PC-9 (cell line): Measurements from ENCODE around the gene PSME1. TPM values are rescaled to one million over a fixed set of nuclear protein-coding genes. Genes with fewer than 3 reads are reported as not detected.

Source experiments
- BruUV-seq: library from RNA; stranded (reverse); fragments of 400-500 nt; replicated peaks from 2 replicates; lab custom pipeline; 2021; lab: Mats Ljungman, UMichigan
- CTCF ChIA-PET: fragments of 300-600 bp; sonication (Branson Sonifier 250); formaldehyde crosslinking; loops from one replicate; lab custom pipeline; 2022; ENCODE audit warnings: antibody characterized with exemption; lab: Charles Lee
- POLR2A ChIA-PET: fragments of 300-600 bp; sonication (Branson Sonifier 250); formaldehyde crosslinking; loops from one replicate; lab custom pipeline; 2022; ENCODE audit warnings: antibody characterized with exemption; ENCODE audit not compliant: unreplicated experiment; lab: Charles Lee
- DNase-seq, 2 experiments: peaks; one replicate each; pipeline versions ENCODE4 v3.0.0 to v3.0.0-alpha.2; 2015 to 2022; ENCODE audit warnings: mixed read lengths in 1 of 2
- H2AFZ ChIP-seq: fragments of 200-600 bp; sonication (generic); 2 replicates; pipeline ENCODE4 v1.8.1; 2017; ENCODE audit warnings: antibody characterized with exemption
- H3F3A ChIP-seq: fragments of 200-600 bp; sonication (generic); 2 replicates; pipeline ENCODE4 v1.8.1; 2017; ENCODE audit warnings: antibody characterized with exemption, mild to moderate bottlenecking, low read depth; ENCODE audit not compliant: insufficient read depth
- H3K27ac ChIP-seq: fragments of 200-600 bp; sonication (generic); 2 replicates; pipeline ENCODE4 v1.6.1; 2016; ENCODE audit warnings: mixed run types
- H3K27me3 ChIP-seq: fragments of 200-600 bp; sonication (generic); 2 replicates; pipeline ENCODE4 v1.6.1; 2016; ENCODE audit warnings: low read depth, mixed run types; ENCODE audit not compliant: insufficient read depth
- H3K36me3 ChIP-seq: fragments of 200-600 bp; sonication (generic); 2 replicates; pipeline ENCODE4 v1.6.1; 2016; ENCODE audit warnings: low read depth, mixed run types
- H3K4me1 ChIP-seq: fragments of 200-600 bp; sonication (generic); replicated peaks from 2 replicates; pipeline ENCODE4 v1.6.1; 2016; ENCODE audit warnings: mixed run types; ENCODE audit not compliant: insufficient read depth
- H3K4me2 ChIP-seq: fragments of 200-600 bp; sonication (generic); 2 replicates; pipeline ENCODE4 v1.6.1; 2017; ENCODE audit warnings: mixed run types
- H3K4me3 ChIP-seq: fragments of 200-600 bp; sonication (generic); 2 replicates; pipeline ENCODE4 v1.6.1; 2016; ENCODE audit warnings: mixed run types
- H3K79me2 ChIP-seq: fragments of 200-600 bp; sonication (generic); 2 replicates; pipeline ENCODE4 v1.6.1; 2017; ENCODE audit warnings: low read depth, mixed run types
- H3K9me2 ChIP-seq: fragments of 200-600 bp; sonication (generic); 2 replicates; pipeline ENCODE4 v1.8.1; 2017; ENCODE audit warnings: mild to moderate bottlenecking; ENCODE audit not compliant: insufficient read depth
- H3K9me3 ChIP-seq: fragments of 200-600 bp; sonication (generic); 2 replicates; pipeline ENCODE4 v1.8.1; 2016; ENCODE audit warnings: low read depth; ENCODE audit not compliant: insufficient read depth
- H4K20me1 ChIP-seq: fragments of 200-600 bp; sonication (generic); 2 replicates; pipeline ENCODE4 v1.8.1; 2017; ENCODE audit not compliant: insufficient read depth
- EZH2 ChIP-seq: fragments of 200-600 bp; sonication (generic); IDR thresholded peaks from 2 replicates; pipeline ENCODE4 v1.8.0; 2017; ENCODE audit warnings: antibody characterized with exemption, low read depth
- intact Hi-C: fragments of 100-400 bp; cut with micrococcal nuclease; formaldehyde crosslinking; loops from one replicate; pipeline ENCODE4 v1.10.0; 2022; ENCODE audit not compliant: unreplicated experiment
- total RNA-seq: library from RNA; stranded (reverse); gene quantifications from 2 replicates; pipeline ENCODE4 v1.2.3, GENCODE V29; 2021
- TF ChIP-seq, protein P1 (sequence below): fragments of 200-600 bp; sonication (generic); conservative IDR thresholded peaks from 2 replicates; pipeline ENCODE4 v1.6.1; 2017; ENCODE audit warnings: mixed run types, antibody characterized with exemption, mild to moderate bottlenecking, moderate library complexity

PSME1 gene
- total RNA-seq, 1 experiment from 2014 or later = 174 TPM

DNA sequence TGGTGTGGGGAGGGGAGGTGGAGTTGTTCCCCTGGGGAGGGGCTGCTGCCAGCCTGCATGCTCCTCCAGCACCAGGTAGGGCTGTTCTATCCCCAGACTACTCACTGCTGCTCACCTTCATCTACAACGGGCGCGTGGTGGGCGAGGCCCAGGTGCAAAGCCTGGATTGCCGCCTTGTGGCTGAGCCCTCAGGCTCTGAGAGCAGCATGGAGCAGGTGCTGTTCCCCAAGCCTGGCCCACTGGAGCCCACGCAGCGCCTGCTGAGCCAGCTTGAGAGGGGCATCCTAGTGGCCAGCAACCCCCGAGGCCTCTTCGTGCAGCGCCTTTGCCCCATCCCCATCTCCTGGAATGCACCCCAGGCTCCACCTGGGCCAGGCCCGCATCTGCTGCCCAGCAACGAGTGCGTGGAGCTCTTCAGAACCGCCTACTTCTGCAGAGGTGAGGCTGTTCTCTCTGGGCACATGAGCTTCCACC is 28.6 kb downstream of the PSME1 start:
- Histone ChIP-seq H3K4me3 (no peak overlapping the region), H3K9me2 (no peaks in the 10 kb centered on the region), H3K9me3 (no peaks in the 10 kb centered on the region), H3K4me2 (no peak overlapping the region), H3F3A (no peaks in the 10 kb centered on the region; the same call in 1 of the 2 replicates), H4K20me1 (no peaks in the 10 kb centered on the region), H3K36me3 (no peaks in the 10 kb centered on the region; the same call in 1 of the 2 replicates), H3K4me1 (peaks cover 13% of the 10 kb centered on the region), H3K27ac (no peak overlapping the region), H2AFZ (no peak overlapping the region), H3K27me3 (no peaks in the 10 kb centered on the region), H3K79me2 (no peaks in the 10 kb centered on the region)
- BruUV-seq = no TSS peak
- DNase-seq = no peak
- TF ChIP-seq EZH2 = no peak
- TF ChIP-seq, protein P1, sequence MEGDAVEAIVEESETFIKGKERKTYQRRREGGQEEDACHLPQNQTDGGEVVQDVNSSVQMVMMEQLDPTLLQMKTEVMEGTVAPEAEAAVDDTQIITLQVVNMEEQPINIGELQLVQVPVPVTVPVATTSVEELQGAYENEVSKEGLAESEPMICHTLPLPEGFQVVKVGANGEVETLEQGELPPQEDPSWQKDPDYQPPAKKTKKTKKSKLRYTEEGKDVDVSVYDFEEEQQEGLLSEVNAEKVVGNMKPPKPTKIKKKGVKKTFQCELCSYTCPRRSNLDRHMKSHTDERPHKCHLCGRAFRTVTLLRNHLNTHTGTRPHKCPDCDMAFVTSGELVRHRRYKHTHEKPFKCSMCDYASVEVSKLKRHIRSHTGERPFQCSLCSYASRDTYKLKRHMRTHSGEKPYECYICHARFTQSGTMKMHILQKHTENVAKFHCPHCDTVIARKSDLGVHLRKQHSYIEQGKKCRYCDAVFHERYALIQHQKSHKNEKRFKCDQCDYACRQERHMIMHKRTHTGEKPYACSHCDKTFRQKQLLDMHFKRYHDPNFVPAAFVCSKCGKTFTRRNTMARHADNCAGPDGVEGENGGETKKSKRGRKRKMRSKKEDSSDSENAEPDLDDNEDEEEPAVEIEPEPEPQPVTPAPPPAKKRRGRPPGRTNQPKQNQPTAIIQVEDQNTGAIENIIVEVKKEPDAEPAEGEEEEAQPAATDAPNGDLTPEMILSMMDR = no peak
- intact Hi-C loops = loop anchor here (5.0 kb wide), 1 partner anchor 72 kb away; the partner anchor contains the start of gene PCK2
- ChIA-PET CTCF (no interaction called here), POLR2A (no interaction called here)

DNA sequence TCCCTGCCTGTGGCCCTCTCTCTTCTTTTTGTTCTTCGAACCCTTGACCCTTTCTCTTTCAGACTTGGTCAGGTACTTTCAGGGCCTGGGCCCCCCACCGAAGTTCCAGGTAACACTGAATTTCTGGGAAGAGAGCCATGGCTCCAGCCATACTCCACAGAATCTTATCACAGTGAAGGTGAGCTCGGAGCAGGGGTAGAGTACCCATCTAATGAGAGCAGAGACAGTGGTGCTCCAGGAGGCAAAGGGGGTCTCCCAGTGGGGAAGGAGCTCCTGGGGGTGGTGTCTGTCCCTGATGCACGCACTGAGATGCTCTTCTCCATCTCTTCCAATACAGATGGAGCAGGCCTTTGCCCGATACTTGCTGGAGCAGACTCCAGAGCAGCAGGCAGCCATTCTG is 29.8 kb downstream of the PSME1 start:
- Histone ChIP-seq H3K9me3 (no peaks in the 10 kb centered on the region), H3K4me2 (no peak overlapping the region), H3K4me1 (peaks cover 9% of the 10 kb centered on the region), H3K27ac (no peak overlapping the region), H3K27me3 (no peaks in the 10 kb centered on the region), H2AFZ (no peak overlapping the region), H4K20me1 (no peaks in the 10 kb centered on the region), H3K9me2 (no peaks in the 10 kb centered on the region), H3F3A (no peaks in the 10 kb centered on the region), H3K4me3 (no peak overlapping the region), H3K36me3 (no peaks in the 10 kb centered on the region), H3K79me2 (no peaks in the 10 kb centered on the region)
- intact Hi-C loops = no loop called here
- no peak for TF ChIP-seq EZH2
- TF ChIP-seq, protein P1 = no peak
- no TSS peak for BruUV-seq
- no peak for DNase-seq
- CTCF ChIA-PET = no interaction called here
- POLR2A ChIA-PET = no interaction called here

DNA sequence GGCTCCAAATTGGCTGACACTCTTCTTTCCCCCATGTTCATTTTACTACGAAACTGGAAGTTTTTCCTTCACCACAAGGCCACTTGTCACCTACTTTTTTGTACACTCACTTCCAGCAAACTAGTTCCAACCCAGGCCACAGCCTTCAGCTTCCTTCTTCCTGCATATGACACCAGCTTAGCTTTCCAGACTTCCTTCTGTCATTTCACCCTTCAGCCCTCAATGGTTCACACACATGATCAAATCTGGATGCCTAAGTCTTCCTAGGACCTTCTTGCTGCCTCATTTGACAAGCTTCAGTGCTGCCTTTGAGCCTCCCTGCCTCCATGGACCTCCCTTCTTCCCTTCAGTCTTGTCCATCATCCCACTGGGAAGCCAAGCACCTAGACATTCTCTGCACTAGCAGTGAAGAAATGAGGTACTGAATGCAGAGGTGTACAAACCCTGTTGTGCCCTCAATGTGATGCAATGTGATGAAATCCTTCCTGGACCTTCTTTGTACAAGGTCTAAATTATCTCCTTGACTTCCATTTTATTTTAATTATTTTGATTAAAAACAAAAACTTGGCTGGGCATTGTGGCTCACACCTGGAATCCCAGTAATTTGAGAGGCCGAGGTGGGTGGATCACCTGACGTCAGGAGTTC is 31.6 kb downstream of the PSME1 start:
- H3K36me3 ChIP-seq = no peaks in the 10 kb centered on the region

More for the DNA sequence above, 31.6 kb downstream of the PSME1 start:
- Histone ChIP-seq H3K79me2 (no peaks in the 10 kb centered on the region), H3K4me2 (no peak overlapping the region), H3K27me3 (no peaks in the 10 kb centered on the region), H3K9me2 (no peaks in the 10 kb centered on the region), H2AFZ (no peak overlapping the region), H4K20me1 (no peaks in the 10 kb centered on the region), H3K4me3 (no peak overlapping the region), H3K9me3 (no peaks in the 10 kb centered on the region), H3F3A (no peaks in the 10 kb centered on the region), H3K27ac (no peak overlapping the region), H3K4me1 (no peaks in the 10 kb centered on the region)
- ChIA-PET CTCF (no interaction called here), POLR2A (interaction anchor here (0.6 kb wide), 1 partner anchor 500 kb away, joined by 5 read pairs; no protein-coding TSS in a partner anchor)
- no peak for DNase-seq
- TF ChIP-seq, protein P1 = no peak
- no TSS peak for BruUV-seq
- intact Hi-C loops = no loop called here
